Measurements from ENCODE around the gene LRP2BP. TPM values are rescaled to one million over a fixed set of nuclear protein-coding genes. Genes with fewer than 3 reads are reported as not detected.
A peak's percentile ranks its signal among the peaks of the same experiment; 100 is the strongest.

Gene LRP2BP
- total and polyA plus RNA-seq, 2 of the 13 experiments (the other 11 are each of a cell fraction or from before 2014, with no cell fraction given): 0.22 to 0.29 TPM

DNA sequence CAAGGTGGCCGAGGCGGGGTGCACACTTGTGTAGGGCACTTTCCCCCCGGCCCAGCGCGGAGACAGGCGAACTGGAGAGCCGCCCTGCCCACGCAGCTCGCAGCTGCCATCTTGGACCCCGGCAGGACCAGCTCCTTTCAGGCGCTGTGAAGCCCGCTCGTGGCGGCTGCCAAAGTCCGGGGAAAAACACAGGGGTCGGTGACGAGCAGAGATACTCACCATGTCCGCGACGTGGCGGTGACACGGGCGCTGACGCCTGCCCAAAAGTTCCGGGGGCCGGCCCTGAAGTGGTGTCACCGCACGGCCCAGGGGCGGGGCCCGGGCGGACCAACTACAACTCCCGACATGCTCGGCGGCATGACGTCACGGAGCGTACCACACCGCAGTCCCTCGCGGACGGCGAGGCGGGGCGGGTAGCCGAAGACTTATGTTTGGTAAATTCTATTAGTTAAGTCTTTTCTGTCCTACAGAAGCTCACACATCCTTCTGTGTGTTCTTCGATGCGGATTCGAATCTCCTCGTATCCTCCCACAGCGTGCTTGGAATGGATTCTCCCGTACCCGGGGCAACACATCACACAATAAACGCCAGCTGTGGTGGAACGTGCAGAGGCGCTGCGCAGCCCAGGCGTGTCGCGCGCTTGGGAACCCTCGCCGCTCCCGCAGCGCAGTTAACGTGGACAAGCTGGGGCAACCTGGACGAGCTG, 30.1 kb upstream of the LRP2BP start, which contains the start of gene UFSP2 (continued):
- TF ChIP-seq, protein P1, sequence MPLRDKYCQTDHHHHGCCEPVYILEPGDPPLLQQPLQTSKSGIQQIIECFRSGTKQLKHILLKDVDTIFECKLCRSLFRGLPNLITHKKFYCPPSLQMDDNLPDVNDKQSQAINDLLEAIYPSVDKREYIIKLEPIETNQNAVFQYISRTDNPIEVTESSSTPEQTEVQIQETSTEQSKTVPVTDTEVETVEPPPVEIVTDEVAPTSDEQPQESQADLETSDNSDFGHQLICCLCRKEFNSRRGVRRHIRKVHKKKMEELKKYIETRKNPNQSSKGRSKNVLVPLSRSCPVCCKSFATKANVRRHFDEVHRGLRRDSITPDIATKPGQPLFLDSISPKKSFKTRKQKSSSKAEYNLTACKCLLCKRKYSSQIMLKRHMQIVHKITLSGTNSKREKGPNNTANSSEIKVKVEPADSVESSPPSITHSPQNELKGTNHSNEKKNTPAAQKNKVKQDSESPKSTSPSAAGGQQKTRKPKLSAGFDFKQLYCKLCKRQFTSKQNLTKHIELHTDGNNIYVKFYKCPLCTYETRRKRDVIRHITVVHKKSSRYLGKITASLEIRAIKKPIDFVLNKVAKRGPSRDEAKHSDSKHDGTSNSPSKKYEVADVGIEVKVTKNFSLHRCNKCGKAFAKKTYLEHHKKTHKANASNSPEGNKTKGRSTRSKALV (CRISPR knock-in tag; IDR thresholded peaks at IDR 0.05): 0 out of 2 replicates have a peak, but pooled peaks have one; percentile 39
- TF ChIP-seq GLI4 (CRISPR knock-in tag; IDR thresholded peaks at IDR 0.05; ENCODE audit: borderline replicate concordance) (peak; percentile 73), BHLHE40 (IDR thresholded peaks at IDR 0.05; ENCODE audit: low read length) (peak; percentile 97), ZC3H13 (CRISPR knock-in tag; IDR thresholded peaks at IDR 0.05) (0 out of 2 replicates have a peak, but pooled peaks have one; percentile 51), SP1 (IDR thresholded peaks at IDR 0.05) (no peak), SP1 (CRISPR knock-in tag; IDR thresholded peaks at IDR 0.05) (peak; percentile 88), PHB2 (IDR thresholded peaks at IDR 0.05; ENCODE audit: partially characterized antibody) (no peak), ZNF598 (CRISPR knock-in tag; IDR thresholded peaks at IDR 0.05; ENCODE audit: borderline replicate concordance) (peak; percentile 93; the same call in 1 of the 2 replicates), MEIS1 (CRISPR knock-in tag; IDR thresholded peaks at IDR 0.05; ENCODE audit: borderline replicate concordance) (peak; percentile 67; the same call in 1 of the 2 replicates), ZSCAN31 (CRISPR knock-in tag; IDR thresholded peaks at IDR 0.05; ENCODE audit: low read depth) (peak; percentile 85), ZNF17 (CRISPR knock-in tag; IDR thresholded peaks at IDR 0.05) (no peak), ZNF780A (CRISPR knock-in tag; IDR thresholded peaks at IDR 0.05) (no peak)
- TF ChIP-seq, protein P2, sequence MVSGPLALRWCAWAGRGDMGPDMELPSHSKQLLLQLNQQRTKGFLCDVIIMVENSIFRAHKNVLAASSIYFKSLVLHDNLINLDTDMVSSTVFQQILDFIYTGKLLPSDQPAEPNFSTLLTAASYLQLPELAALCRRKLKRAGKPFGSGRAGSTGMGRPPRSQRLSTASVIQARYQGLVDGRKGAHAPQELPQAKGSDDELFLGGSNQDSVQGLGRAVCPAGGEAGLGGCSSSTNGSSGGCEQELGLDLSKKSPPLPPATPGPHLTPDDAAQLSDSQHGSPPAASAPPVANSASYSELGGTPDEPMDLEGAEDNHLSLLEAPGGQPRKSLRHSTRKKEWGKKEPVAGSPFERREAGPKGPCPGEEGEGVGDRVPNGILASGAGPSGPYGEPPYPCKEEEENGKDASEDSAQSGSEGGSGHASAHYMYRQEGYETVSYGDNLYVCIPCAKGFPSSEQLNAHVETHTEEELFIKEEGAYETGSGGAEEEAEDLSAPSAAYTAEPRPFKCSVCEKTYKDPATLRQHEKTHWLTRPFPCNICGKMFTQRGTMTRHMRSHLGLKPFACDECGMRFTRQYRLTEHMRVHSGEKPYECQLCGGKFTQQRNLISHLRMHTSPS (CRISPR knock-in tag; IDR thresholded peaks at IDR 0.05; ENCODE audit: low read depth): no peak
- TF ChIP-seq, protein P3, sequence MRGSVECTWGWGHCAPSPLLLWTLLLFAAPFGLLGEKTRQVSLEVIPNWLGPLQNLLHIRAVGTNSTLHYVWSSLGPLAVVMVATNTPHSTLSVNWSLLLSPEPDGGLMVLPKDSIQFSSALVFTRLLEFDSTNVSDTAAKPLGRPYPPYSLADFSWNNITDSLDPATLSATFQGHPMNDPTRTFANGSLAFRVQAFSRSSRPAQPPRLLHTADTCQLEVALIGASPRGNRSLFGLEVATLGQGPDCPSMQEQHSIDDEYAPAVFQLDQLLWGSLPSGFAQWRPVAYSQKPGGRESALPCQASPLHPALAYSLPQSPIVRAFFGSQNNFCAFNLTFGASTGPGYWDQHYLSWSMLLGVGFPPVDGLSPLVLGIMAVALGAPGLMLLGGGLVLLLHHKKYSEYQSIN (CRISPR knock-in tag; IDR thresholded peaks at IDR 0.05; ENCODE audit: borderline replicate concordance): no peak
- TF ChIP-seq, protein P4, sequence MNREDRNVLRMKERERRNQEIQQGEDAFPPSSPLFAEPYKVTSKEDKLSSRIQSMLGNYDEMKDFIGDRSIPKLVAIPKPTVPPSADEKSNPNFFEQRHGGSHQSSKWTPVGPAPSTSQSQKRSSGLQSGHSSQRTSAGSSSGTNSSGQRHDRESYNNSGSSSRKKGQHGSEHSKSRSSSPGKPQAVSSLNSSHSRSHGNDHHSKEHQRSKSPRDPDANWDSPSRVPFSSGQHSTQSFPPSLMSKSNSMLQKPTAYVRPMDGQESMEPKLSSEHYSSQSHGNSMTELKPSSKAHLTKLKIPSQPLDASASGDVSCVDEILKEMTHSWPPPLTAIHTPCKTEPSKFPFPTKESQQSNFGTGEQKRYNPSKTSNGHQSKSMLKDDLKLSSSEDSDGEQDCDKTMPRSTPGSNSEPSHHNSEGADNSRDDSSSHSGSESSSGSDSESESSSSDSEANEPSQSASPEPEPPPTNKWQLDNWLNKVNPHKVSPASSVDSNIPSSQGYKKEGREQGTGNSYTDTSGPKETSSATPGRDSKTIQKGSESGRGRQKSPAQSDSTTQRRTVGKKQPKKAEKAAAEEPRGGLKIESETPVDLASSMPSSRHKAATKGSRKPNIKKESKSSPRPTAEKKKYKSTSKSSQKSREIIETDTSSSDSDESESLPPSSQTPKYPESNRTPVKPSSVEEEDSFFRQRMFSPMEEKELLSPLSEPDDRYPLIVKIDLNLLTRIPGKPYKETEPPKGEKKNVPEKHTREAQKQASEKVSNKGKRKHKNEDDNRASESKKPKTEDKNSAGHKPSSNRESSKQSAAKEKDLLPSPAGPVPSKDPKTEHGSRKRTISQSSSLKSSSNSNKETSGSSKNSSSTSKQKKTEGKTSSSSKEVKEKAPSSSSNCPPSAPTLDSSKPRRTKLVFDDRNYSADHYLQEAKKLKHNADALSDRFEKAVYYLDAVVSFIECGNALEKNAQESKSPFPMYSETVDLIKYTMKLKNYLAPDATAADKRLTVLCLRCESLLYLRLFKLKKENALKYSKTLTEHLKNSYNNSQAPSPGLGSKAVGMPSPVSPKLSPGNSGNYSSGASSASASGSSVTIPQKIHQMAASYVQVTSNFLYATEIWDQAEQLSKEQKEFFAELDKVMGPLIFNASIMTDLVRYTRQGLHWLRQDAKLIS (CRISPR knock-in tag; IDR thresholded peaks at IDR 0.05): no peak
- TF ChIP-seq, protein P5, sequence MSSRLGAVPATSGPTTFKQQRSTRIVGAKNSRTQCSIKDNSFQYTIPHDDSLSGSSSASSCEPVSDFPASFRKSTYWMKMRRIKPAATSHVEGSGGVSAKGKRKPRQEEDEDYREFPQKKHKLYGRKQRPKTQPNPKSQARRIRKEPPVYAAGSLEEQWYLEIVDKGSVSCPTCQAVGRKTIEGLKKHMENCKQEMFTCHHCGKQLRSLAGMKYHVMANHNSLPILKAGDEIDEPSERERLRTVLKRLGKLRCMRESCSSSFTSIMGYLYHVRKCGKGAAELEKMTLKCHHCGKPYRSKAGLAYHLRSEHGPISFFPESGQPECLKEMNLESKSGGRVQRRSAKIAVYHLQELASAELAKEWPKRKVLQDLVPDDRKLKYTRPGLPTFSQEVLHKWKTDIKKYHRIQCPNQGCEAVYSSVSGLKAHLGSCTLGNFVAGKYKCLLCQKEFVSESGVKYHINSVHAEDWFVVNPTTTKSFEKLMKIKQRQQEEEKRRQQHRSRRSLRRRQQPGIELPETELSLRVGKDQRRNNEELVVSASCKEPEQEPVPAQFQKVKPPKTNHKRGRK (CRISPR knock-in tag; IDR thresholded peaks at IDR 0.05): no peak
- TF ChIP-seq, protein P6, sequence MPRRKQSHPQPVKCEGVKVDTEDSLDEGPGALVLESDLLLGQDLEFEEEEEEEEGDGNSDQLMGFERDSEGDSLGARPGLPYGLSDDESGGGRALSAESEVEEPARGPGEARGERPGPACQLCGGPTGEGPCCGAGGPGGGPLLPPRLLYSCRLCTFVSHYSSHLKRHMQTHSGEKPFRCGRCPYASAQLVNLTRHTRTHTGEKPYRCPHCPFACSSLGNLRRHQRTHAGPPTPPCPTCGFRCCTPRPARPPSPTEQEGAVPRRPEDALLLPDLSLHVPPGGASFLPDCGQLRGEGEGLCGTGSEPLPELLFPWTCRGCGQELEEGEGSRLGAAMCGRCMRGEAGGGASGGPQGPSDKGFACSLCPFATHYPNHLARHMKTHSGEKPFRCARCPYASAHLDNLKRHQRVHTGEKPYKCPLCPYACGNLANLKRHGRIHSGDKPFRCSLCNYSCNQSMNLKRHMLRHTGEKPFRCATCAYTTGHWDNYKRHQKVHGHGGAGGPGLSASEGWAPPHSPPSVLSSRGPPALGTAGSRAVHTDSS (CRISPR knock-in tag; conservative IDR thresholded peaks at IDR 0.05): no peak

Measured in HepG2 (cell line).